ENCODE data around the gene BTNL8.

Gene BTNL8

GRCh38 chr5:180908998-180909731 lies 10.2 kb downstream of the BTNL8 start:
- DNase-seq (ENCODE audit: low spot score): peak; percentile 5
- Mint-ChIP-seq H3K4me3 (no peak overlapping the region), H3K9me3 (no peaks in the 10 kb centered on the region), H3K36me3 (ENCODE audit: low read depth) (no peaks in the 10 kb centered on the region), H3K27me3 (ENCODE audit: low read depth) (no peaks in the 10 kb centered on the region), H3K4me1 (ENCODE audit: low read depth) (no peaks in the 10 kb centered on the region), H3K27ac (no peak overlapping the region)

DNA sequence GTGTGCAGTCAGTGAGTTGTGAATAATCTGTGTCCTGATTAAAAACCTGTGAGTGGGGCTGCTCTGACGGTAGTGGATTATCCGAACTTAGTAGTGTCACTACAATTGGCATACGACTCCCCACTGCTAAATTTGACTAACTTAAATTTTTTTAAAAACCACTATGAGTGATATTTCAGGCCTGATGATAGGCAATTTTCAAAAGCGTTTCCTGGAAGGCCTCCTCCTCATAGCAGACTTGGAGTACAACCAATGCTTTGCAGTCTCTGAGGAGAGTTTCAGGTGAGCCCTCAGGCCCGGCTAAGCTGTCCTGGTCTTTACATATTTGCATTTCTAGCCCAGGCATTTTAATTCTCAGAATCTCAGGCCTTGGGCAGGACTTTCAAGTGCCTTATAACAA lies 10.8 kb downstream of the BTNL8 start:
- Mint-ChIP-seq H3K27me3 (ENCODE audit: low read depth) (no peaks in the 10 kb centered on the region), H3K4me1 (ENCODE audit: low read depth) (no peaks in the 10 kb centered on the region), H3K27ac (no peak overlapping the region), H3K4me3 (no peak overlapping the region), H3K9me3 (no peaks in the 10 kb centered on the region), H3K36me3 (ENCODE audit: low read depth) (no peaks in the 10 kb centered on the region)
- no peak for DNase-seq (ENCODE audit: low spot score)

DNA sequence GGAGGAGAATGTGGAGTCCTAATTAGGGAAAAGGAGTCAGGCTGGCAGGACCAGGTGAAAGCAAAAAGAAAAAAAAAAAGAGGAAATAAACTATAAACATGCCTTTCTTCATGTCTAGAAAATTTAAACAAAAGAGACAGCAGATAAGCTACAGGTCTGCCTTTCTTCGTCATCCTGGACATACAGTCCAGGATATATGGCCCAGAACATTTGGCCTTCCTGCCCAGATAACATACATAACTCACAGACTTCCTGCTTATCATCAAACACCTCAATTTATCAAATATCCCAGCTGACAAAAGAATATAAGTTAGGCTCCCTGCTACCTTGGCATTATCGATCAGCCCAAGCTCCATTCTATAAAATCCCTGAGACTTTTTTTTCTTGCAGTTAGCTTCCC lies 11.2 kb downstream of the BTNL8 start:
- DNase-seq (ENCODE audit: low spot score): no peak
- Mint-ChIP-seq H3K4me1 (ENCODE audit: low read depth) (no peaks in the 10 kb centered on the region), H3K4me3 (no peak overlapping the region), H3K27ac (no peak overlapping the region), H3K27me3 (ENCODE audit: low read depth) (no peaks in the 10 kb centered on the region), H3K36me3 (ENCODE audit: low read depth) (no peaks in the 10 kb centered on the region), H3K9me3 (no peaks in the 10 kb centered on the region)

GRCh38 chr5:180910735-180911134 lies 11.8 kb downstream of the BTNL8 start:
- H3K9me3 Mint-ChIP-seq: no peaks in the 10 kb centered on the region
- no peak overlapping the region for H3K4me3 Mint-ChIP-seq

GRCh38 chr5:180914646-180915045 lies 15.7 kb downstream of the BTNL8 start:
- Mint-ChIP-seq H3K27ac (no peak overlapping the region), H3K27me3 (ENCODE audit: low read depth) (peaks cover 3% of the 10 kb centered on the region), H3K36me3 (ENCODE audit: low read depth) (no peaks in the 10 kb centered on the region), H3K9me3 (no peaks in the 10 kb centered on the region), H3K4me1 (ENCODE audit: low read depth) (no peaks in the 10 kb centered on the region), H3K4me3 (no peak overlapping the region)
- DNase-seq (ENCODE audit: low spot score): no peak

More at GRCh38 chr5:180910735-180911134, 11.8 kb downstream of the BTNL8 start:
- Mint-ChIP-seq H3K4me1 (ENCODE audit: low read depth) (no peaks in the 10 kb centered on the region), H3K27ac (no peak overlapping the region), H3K27me3 (ENCODE audit: low read depth) (no peaks in the 10 kb centered on the region), H3K36me3 (ENCODE audit: low read depth) (no peaks in the 10 kb centered on the region)
- DNase-seq (ENCODE audit: low spot score): no peak

DNA sequence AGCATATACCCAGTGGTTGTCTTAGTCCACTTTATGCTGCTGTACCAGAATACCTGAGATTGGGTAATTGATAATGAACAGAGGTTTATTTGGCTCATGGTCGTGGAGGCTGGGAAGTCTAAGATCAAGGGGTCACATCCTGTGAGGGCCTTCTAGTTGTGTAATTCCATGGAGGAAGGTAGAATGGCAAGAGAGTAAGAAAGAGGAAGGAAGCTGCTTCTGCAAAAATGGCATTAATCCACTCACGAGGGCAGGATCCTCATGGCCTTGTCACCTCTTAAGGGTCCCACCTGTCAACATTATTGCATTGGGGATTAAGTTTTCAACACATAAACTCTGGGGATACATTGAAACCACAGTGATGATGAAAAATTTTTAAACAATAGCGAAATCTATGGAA lies 17.0 kb downstream of the BTNL8 start:
- H3K27ac Mint-ChIP-seq: no peak overlapping the region
- H3K27me3 Mint-ChIP-seq (ENCODE audit: low read depth): peaks cover 6% of the 10 kb centered on the region
- no peak overlapping the region for H3K4me3 Mint-ChIP-seq
- no peaks in the 10 kb centered on the region for H3K4me1 Mint-ChIP-seq (ENCODE audit: low read depth)
- no peaks in the 10 kb centered on the region for H3K9me3 Mint-ChIP-seq
- DNase-seq (ENCODE audit: low spot score): no peak
- H3K36me3 Mint-ChIP-seq (ENCODE audit: low read depth): no peaks in the 10 kb centered on the region

GRCh38 chr5:180918380-180918779 lies 19.4 kb downstream of the BTNL8 start:
- Mint-ChIP-seq H3K9me3 (peaks cover 12% of the 10 kb centered on the region), H3K4me1 (ENCODE audit: low read depth) (no peaks in the 10 kb centered on the region), H3K27ac (no peak overlapping the region), H3K36me3 (ENCODE audit: low read depth) (no peaks in the 10 kb centered on the region), H3K27me3 (ENCODE audit: low read depth) (peaks cover 13% of the 10 kb centered on the region), H3K4me3 (no peak overlapping the region)
- no peak for DNase-seq (ENCODE audit: low spot score)

- peaks cover 13% of the 10 kb centered on the region for H3K27me3 Mint-ChIP-seq (ENCODE audit: low read depth)
- no peak for DNase-seq (ENCODE audit: low spot score)
- no peaks in the 10 kb centered on the region for H3K4me1 Mint-ChIP-seq (ENCODE audit: low read depth)
- H3K9me3 Mint-ChIP-seq: peaks cover 24% of the 10 kb centered on the region
- H3K36me3 Mint-ChIP-seq (ENCODE audit: low read depth): no peaks in the 10 kb centered on the region
- H3K27ac Mint-ChIP-seq: no peak overlapping the region
- no peak overlapping the region for H3K4me3 Mint-ChIP-seq
Measured at GRCh38 chr5:180920710-180921109, 21.8 kb downstream of the BTNL8 start.

DNA sequence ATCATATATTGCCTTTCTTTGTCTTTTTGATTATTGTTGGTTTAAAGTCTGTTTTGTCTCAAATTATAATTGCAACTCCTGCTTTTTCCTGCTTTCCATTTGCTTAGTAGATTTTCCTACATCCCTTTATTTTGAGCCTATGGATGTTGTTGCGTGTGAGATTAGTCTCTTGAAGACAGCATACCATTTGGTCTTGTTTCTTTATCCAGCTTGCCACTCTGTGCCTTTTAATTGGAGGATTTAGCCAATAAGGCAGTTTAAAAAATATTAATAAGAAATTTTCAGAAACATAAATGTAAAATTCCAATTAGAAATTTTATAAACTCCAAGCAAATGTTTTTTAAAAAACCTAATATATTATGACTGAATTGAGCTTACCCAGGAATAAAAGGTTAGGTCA lies 24.0 kb downstream of the BTNL8 start:
- Mint-ChIP-seq H3K4me3 (no peak overlapping the region), H3K27me3 (ENCODE audit: low read depth) (peaks cover 13% of the 10 kb centered on the region), H3K4me1 (ENCODE audit: low read depth) (no peaks in the 10 kb centered on the region), H3K9me3 (peaks cover 24% of the 10 kb centered on the region), H3K36me3 (ENCODE audit: low read depth) (no peaks in the 10 kb centered on the region), H3K27ac (no peak overlapping the region)
- no peak for DNase-seq (ENCODE audit: low spot score)

DNA sequence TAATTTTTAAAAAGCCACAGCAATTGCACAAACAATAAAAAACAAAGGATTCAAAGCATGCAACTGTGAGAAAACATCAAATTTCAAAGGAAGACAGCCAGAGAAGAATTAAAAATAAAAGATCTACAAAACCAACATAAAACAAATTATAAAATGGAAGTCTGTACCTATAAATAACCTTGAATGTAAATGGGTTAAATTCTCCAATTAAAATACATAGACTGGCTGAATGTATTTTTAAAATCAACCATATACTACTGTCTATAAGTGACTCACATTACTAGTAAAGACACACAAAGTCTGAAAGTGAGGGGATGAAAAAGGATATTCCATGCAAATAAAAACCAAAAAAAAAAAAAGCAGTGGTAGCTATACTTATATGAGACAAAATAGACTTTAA lies 33.7 kb downstream of the BTNL8 start:
- Mint-ChIP-seq H3K9me3 (peaks cover 4% of the 10 kb centered on the region), H3K4me1 (ENCODE audit: low read depth) (no peaks in the 10 kb centered on the region), H3K4me3 (no peak overlapping the region), H3K27me3 (ENCODE audit: low read depth) (peaks cover 14% of the 10 kb centered on the region), H3K27ac (no peak overlapping the region), H3K36me3 (ENCODE audit: low read depth) (no peaks in the 10 kb centered on the region)
- no peak for DNase-seq (ENCODE audit: low spot score)

DNA sequence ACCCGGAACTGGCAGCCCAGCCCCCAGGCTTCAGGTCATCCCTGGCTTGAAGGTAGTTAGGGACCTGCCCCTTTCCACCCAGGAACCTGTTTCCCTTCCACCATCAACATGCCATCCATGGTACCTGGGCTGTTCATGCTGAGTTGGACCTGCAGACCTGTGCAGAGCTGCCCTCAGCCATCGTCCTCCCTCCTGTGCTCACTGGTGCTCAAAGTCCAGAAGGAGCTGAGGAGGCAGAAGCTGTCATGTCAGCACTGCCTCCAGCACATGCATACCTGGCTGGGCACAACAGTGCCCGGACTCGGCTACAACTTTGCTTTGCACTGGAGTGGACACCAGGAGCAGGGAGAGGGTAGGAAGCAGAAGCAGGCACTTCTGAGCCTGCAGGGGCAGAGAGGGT lies 36.2 kb downstream of the BTNL8 start:
- Mint-ChIP-seq H3K36me3 (ENCODE audit: low read depth) (no peaks in the 10 kb centered on the region), H3K9me3 (peaks cover 13% of the 10 kb centered on the region), H3K27me3 (ENCODE audit: low read depth) (peaks cover 5% of the 10 kb centered on the region), H3K27ac (no peak overlapping the region), H3K4me1 (ENCODE audit: low read depth) (no peaks in the 10 kb centered on the region), H3K4me3 (no peak overlapping the region)
- no peak for DNase-seq (ENCODE audit: low spot score)

GRCh38 chr5:180938294-180938693 lies 39.3 kb downstream of the BTNL8 start:
- no peaks in the 10 kb centered on the region for H3K4me1 Mint-ChIP-seq (ENCODE audit: low read depth)
- H3K27me3 Mint-ChIP-seq (ENCODE audit: low read depth): peaks cover 15% of the 10 kb centered on the region
- H3K27ac Mint-ChIP-seq: no peak overlapping the region
- H3K4me3 Mint-ChIP-seq: no peak overlapping the region
- no peak for DNase-seq (ENCODE audit: low spot score)
- H3K36me3 Mint-ChIP-seq (ENCODE audit: low read depth): no peaks in the 10 kb centered on the region
- H3K9me3 Mint-ChIP-seq: peaks cover 13% of the 10 kb centered on the region

DNA sequence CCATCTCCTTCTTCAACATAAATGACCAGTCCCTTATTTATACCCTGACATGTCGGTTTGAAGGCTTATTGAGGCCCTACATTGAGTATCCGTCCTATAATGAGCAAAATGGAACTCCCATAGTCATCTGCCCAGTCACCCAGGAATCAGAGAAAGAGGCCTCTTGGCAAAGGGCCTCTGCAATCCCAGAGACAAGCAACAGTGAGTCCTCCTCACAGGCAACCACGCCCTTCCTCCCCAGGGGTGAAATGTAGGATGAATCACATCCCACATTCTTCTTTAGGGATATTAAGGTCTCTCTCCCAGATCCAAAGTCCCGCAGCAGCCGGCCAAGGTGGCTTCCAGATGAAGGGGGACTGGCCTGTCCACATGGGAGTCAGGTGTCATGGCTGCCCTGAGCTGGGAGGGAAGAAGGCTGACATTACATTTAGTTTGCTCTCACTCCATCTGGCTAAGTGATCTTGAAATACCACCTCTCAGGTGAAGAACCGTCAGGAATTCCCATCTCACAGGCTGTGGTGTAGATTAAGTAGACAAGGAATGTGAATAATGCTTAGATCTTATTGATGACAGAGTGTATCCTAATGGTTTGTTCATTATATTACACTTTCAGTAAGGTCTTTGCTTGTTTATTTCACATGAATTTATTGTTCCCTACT lies 51.5 kb downstream of the BTNL8 start:
- Mint-ChIP-seq H3K9me3 (no peaks in the 10 kb centered on the region), H3K27ac (no peak overlapping the region), H3K36me3 (ENCODE audit: low read depth) (no peaks in the 10 kb centered on the region), H3K27me3 (ENCODE audit: low read depth) (peaks cover 3% of the 10 kb centered on the region), H3K4me3 (no peak overlapping the region), H3K4me1 (ENCODE audit: low read depth) (peaks cover 4% of the 10 kb centered on the region)
- no peak for DNase-seq (ENCODE audit: low spot score)

- H3K4me3 Mint-ChIP-seq: no peak overlapping the region
- DNase-seq (ENCODE audit: low spot score): no peak
- H3K36me3 Mint-ChIP-seq (ENCODE audit: low read depth): no peaks in the 10 kb centered on the region
- H3K27ac Mint-ChIP-seq: no peak overlapping the region
- peaks cover 2% of the 10 kb centered on the region for H3K27me3 Mint-ChIP-seq (ENCODE audit: low read depth)
- H3K4me1 Mint-ChIP-seq (ENCODE audit: low read depth): peaks cover 8% of the 10 kb centered on the region
- H3K9me3 Mint-ChIP-seq: no peaks in the 10 kb centered on the region
Measured at GRCh38 chr5:180959661-180960060, 60.7 kb downstream of the BTNL8 start.

- Mint-ChIP-seq H3K9me3 (no peaks in the 10 kb centered on the region), H3K27me3 (ENCODE audit: low read depth) (peaks cover 2% of the 10 kb centered on the region)
Measured at GRCh38 chr5:180960209-180960608, 61.2 kb downstream of the BTNL8 start.

More at GRCh38 chr5:180960209-180960608, 61.2 kb downstream of the BTNL8 start:
- Mint-ChIP-seq H3K4me1 (ENCODE audit: low read depth) (peaks cover 7% of the 10 kb centered on the region), H3K4me3 (no peak overlapping the region), H3K36me3 (ENCODE audit: low read depth) (no peaks in the 10 kb centered on the region), H3K27ac (no peak overlapping the region)
- DNase-seq (ENCODE audit: low spot score): no peak
